ENCODE measurements around the gene MYO15A.

MYO15A gene, protein sequence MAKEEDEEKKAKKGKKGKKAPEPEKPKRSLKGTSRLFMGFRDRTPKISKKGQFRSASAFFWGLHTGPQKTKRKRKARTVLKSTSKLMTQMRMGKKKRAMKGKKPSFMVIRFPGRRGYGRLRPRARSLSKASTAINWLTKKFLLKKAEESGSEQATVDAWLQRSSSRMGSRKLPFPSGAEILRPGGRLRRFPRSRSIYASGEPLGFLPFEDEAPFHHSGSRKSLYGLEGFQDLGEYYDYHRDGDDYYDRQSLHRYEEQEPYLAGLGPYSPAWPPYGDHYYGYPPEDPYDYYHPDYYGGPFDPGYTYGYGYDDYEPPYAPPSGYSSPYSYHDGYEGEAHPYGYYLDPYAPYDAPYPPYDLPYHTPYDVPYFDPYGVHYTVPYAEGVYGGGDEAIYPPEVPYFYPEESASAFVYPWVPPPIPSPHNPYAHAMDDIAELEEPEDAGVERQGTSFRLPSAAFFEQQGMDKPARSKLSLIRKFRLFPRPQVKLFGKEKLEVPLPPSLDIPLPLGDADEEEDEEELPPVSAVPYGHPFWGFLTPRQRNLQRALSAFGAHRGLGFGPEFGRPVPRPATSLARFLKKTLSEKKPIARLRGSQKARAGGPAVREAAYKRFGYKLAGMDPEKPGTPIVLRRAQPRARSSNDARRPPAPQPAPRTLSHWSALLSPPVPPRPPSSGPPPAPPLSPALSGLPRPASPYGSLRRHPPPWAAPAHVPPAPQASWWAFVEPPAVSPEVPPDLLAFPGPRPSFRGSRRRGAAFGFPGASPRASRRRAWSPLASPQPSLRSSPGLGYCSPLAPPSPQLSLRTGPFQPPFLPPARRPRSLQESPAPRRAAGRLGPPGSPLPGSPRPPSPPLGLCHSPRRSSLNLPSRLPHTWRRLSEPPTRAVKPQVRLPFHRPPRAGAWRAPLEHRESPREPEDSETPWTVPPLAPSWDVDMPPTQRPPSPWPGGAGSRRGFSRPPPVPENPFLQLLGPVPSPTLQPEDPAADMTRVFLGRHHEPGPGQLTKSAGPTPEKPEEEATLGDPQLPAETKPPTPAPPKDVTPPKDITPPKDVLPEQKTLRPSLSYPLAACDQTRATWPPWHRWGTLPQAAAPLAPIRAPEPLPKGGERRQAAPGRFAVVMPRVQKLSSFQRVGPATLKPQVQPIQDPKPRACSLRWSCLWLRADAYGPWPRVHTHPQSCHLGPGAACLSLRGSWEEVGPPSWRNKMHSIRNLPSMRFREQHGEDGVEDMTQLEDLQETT (N-terminal part only)

DNA sequence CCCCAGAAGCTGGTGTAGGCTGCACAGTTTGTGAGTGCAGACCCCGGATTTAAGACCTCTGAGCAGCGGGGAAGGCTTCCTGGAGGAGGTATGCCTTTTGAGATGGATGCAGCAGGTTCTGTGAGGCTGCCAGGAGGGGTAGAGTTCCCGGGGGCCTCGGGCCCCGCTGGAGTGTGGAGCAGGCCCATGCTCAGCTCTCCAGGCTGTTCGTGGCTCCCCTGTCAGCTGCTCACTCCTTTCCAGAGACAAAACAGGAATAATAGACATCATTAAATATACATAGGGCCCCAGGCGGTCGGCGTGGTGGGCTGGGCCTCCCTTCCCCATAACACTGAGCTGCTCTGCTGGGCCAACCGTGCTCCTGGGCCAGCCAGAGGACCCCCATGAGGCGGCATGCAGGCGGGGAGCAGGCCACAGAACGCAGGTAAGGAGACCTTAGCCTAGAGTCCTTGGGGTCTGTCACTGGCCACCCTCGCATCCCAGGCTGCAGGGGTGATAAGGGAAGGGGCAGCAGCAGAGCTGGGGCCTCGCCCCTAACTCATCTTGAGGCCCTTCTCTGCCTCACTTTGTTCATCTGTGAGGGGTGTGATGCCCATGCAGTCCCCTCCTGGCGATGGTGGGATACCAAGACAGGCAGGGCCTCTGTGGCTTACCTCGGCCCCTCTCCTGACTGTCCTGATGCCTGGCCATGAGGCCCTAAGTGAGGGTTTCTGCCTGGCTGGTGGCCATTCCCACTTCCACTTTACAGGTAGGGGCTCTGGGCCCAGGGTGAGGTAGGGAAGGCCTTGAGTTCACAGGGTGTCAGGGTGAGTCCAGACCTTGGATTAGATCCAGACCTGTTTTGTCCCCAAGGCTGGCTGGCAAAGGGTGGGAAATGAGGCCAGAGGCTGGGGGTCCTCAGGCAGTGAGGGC is at the start of gene MYO15A:
Gene MYO15A (plus strand): TSS at position 356 of the 912 bp plus-strand sequence. CDS start 10,045 bp downstream, outside the sequence.
- no peak for DNase-seq (ENCODE audit: low spot score)

DNA sequence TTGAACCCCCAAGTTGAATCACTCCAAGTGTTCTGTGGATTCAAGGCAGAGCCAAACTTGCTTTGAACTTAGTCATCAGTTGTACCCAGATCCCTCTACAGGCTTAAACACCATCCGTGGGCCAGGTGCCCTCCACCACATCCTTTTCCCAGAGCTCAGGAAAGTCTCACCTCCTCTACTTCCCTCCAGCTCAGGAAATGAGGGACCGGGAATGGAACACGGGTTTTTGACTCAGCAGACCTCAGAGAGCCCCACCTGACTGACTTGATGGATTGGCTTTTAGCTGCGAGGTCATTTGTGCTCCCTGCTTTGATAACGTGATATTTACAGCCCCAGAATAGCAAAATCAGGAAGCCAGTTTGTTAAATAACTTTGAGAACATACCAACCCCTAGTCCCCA is 49.3 kb upstream of the MYO15A start:
- DNase-seq (ENCODE audit: low spot score): no peak

DNA sequence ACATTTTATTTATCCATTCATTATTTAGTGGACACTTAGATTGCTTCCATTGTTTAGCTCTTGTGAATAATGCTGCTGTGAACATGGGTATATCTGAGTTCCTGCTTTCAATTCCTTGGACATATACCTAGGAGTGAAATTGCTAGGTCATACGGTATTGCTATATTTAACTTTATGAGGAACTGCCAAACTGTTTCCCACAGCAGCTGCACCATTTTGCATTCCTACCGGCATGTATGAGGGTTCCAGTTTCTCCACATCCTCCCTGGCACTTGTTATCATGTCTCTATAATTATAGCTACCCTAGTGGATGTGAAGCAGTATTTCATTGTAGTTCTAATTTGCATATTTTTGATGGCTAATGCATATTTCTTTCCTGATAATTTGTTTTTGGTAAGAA is 44.5 kb upstream of the MYO15A start:
- no peak for DNase-seq (ENCODE audit: low spot score)

DNA sequence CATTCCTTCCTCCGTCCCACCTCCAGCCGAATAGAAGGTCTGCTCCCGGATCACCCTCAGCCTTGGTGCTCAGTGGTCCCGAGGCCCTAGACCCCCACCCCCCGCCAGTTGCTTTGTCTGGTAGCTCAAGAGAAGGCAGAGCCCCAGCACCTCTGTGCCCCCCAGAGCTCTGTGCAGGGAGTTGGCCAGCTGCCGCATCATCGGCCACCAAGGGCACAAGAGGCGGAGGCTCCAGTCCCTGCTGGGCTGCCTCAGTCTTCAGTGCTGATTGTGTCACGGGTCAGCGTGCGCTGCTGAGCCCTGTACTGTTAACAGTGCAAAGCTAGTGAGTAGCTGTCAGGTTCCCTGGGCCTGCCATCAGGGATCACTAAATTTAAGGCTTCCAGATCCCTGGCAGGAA is 43.0 kb upstream of the MYO15A start:
- no peak for DNase-seq (ENCODE audit: low spot score)

DNA sequence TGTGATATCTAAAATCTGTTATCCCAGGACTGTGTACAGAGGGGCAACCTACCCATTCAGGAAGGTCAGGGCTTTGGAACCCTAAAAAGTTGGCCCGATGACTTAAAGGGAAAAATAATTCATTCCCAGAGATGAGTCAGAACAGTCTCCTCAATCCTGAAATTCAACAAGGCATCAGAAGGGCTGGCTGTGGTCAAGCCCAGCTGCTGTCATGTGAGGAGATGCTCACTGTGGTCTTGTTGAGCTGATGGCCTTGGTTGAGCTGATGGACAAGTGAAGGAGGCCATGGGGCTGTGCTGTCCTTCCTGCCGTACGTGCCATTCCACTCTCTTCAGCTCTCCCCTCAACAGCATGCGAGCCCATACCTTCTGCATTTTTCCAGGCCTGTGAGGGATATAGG is 41.7 kb upstream of the MYO15A start:
- DNase-seq (ENCODE audit: low spot score): no peak

DNA sequence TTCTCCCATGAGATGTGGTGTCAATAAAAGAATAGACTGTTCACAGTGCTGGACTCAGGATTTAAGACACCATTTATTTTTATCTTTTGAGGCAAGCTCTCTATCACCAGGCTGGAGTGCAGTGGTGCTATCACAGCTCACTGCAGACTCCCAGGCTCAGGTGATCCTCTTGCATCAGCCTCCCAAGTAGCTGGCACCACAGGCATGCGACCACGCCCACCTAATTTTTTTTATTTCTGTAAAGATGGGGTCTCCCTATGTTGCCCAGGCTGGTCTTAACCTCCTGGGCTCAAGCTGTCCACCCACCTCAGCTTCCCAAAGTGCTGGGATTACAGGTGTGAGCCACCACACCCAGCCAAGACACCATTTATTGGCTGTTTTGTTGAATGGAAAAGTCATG is 39.5 kb upstream of the MYO15A start:
- DNase-seq (ENCODE audit: low spot score): no peak

DNA sequence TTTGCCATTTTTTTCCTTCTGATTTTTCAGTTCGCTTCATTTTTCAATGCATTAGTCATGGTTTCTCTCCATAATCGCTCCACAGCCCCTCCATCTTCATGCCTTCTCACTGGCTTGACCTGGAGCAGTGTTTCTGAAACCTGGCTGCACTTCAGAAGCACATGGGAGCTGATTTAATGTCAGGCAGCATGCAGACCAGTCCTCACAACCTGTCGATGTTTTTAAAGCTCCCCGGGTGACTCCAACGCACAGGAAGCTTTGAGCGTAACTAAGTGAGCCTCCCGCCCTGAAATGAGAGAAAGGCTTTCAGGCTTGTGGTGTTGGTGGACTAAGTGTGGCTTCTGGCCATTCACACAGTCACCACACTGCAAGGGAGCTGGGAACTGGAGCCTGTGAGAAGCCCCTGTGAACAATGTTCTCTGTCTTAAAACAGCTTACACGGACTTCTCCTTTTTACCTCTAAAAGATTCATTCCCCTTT is 37.7 kb upstream of the MYO15A start:
- DNase-seq (ENCODE audit: low spot score): no peak

DNA sequence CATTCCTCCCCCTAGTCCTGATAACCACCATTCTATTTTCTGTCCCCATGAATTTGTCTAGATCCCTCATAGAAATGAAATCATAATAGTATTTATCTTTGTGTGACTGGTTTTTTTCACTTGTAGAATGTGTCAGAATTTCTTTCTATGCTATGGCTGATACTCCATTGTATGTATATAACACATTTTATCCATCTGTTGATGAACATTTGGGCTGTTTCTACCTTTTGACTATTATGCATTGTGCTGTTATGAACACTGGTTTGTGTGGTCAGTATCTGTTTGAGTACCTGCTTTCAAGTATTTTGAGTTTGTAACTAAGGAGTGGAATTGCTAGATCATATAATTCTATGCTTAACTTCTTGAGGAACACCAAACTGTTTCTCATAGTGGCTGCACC is 36.8 kb upstream of the MYO15A start:
- no peak for DNase-seq (ENCODE audit: low spot score)

DNA sequence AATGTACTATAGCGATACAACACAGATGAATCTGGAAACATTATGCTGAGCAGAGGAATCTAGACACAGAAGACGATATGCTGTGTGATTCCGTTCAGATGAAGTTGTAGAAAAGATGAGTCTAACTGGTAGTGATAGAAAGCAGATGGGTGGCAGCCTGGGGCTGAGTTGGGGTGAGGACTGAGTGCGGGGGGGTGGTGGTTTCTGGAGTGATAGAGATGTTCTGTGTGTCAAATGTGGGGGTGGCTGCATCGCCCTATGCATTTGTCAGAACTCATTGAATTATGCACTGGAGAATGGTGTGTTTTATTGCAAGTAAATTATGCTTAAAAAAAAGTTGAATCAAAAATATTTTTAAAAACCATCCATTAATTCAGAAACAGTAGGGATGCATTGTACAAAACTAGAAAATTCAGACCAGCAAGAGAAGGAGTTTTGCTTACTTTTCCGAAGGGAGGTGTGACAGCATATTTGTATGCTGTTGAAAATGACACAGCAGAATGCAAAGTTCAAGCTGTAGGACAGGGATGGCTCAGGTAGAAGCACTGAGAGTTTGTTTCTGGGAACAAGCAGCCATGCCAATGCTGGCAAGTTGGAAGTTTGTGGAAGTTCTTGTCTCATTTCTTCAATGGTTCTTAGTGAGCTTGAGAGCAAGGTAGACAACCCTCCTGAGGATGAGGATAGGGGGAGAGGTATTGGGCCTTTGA is 33.8 kb upstream of the MYO15A start:
- DNase-seq (ENCODE audit: low spot score): no peak

DNA sequence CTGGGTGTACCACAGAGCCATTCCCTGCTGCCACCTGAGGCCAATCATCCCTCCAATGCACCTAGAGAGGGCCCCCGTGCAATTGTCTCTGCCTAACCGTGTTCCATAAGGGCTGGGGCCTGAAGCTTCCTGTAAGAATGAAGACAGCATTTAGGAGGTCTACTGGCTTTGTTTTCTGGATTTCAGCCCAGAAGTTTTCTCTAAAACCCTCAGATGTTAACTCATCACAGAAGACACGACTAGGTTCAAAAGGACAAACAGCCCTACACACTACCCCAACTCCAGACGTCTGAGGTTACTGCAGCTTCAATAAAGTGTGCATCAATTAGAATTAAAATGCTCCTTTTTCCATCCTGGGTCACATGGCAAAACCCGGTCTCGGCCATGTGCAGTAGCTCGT is 31.6 kb upstream of the MYO15A start:
- no peak for DNase-seq (ENCODE audit: low spot score)

DNA sequence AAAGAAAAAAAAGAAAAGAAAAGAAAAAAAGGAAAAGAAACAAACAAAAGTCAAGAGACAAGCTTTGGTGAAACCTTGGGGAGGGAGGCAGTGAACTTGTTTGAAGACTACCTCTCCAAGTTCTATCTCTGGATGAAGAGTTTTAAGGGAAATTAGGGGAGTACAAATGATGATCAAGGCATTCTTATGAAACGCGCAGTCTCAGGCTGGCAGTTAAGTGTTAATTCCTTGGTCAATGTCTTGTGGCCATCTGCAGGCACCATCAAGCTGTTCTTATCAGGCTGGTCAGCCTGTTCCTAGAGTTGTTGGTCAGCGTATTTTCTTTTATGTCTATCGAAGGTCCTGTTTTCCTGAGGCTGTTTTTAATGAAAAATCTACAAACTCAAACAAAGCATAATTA is 29.0 kb upstream of the MYO15A start:
- DNase-seq (ENCODE audit: low spot score): no peak

DNA sequence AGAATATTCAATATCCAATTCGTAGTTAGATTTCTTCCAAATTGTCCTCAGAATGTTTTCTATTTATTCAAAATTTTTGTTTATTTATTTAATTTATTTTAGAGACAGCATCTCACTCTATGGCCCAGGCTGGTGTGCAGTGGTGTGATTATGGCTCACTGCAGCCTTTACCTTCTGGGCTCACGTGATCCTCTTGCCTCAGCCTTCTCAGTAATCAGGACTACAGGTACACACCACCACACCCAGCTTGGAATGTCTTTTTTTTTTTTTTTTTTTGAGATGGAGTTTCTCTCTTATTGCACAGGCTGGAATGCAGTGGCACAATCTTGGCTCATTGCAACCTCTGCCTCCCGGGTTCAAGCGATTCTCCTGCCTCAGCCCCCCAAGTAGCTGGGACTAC is 24.3 kb upstream of the MYO15A start:
- DNase-seq (ENCODE audit: low spot score): no peak

DNA sequence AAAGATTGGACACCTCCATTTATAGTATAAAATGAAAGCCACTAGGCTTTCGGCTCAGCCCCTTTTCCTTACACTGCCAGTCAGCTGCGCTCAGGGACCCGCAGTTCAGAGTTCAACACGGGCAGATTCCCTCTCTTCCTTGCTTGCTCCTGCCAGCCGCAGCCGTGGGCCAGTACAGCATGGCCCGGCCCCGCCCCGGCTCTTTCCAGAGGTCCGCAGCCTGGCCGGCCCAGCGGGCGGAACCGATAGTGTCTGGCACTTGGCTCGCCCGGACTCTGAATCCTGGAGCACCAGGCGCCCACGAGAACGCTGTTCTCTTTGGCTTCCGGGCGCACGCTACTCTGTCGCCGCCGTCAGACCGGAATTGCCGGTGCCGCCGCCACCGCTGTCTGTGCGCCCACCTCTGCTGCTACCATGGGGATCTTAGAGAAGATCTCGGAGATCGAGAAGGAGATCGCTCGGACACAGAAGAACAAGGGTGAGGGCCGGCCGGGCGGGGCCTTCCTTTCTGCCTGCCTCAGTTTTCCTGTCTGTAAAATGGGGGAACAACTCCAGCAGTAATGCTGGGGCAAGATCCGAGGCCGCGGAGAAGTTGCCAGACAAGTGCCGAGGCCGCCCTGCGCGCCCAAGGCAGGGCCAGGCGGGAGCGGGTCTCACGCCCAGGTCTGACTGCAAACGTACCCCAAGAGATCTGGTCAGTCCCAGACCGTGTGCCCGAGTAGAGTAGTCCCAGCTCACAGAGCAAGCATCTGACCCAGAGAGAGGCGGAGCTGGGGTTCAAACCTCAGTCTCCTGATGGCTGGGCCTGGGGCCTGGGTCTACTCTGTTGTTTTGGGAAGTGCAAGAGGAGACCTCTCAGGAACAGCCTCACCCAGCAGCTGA is 20.7 kb upstream of the MYO15A start, which contains the start of gene DRG2:
Gene DRG2 (plus strand): TSS at position 339 of the 882 bp plus-strand sequence. CDS start 76 bp downstream, at position 415.
- DNase-seq (ENCODE audit: low spot score): peak; percentile 78

DNA sequence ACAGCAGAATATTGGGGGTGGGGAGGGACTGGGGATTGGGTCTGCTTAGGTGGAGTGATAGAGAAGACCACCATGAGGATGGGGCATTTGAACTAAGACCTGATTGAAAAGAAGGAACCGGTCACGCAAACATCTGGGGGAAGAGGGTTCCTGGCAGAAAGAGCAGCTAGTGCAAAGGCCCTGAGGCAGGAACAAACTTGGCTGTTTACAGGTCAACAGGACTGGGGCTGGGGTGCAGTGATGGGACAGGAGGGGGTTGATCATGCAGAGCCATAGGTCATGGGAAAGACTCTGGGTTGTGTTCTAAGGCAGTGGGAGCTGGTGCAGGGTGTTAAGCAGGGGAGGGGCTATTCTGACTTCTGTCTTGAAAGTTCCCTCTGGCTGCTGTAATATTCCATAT is 18.9 kb upstream of the MYO15A start:
- DNase-seq (ENCODE audit: low spot score): no peak

DNA sequence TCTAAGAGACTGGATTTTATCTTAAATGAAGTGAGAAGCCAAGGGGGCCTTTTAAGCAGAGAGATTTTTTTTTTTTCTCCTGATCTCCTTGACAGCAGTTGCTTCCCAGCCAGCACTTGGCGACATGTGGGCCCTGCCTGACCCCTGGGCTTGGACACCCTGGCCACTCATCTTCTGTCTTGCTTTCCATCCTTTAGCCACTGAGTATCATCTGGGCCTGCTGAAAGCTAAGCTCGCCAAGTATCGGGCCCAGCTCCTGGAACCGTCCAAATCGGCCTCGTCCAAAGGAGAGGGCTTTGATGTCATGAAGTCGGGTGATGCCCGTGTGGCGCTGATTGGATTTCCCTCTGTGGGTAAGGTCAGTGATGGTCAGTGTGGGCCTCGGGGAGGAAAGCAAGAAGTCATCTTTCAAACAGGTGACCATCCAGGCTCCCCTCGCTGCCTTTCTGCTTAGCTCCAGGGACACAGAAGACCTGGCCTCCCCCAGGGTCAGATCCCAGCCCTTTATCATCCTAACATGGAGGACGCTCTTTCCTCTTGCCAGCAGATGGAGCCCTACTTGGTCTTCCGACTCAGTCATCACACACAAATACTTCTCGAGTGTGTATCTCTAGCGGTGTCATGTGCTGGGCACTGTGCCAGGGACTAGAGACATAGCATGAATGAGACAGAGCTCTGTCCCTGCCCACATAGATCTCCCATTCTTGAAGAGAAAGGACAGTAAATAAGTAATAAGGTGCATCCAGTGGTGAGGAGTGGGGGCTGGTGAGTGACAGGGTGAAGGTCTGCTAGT is 14.7 kb upstream of the MYO15A start:
- DNase-seq (ENCODE audit: low spot score): peak; percentile 37

DNA sequence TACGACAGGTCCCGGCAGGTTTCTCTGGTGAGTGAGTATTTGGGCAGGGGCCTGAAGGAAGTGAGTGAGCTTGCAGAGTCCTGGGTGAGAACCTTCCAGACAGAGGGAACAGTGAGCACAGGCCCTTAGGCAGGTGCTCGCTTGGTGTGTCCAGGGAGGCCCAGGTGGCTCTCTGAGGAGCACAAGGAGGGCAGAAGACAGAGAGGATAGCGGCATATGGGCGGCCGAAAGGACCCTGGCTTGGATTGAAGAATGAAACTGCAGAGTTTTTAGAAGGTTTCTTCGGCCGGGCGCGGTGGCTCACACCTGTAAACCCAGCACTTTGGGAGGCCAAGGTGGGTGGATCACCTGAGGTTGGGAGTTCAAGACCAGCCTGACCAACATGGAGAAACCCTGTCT is 14.1 kb upstream of the MYO15A start:
- no peak for DNase-seq (ENCODE audit: low spot score)

DNA sequence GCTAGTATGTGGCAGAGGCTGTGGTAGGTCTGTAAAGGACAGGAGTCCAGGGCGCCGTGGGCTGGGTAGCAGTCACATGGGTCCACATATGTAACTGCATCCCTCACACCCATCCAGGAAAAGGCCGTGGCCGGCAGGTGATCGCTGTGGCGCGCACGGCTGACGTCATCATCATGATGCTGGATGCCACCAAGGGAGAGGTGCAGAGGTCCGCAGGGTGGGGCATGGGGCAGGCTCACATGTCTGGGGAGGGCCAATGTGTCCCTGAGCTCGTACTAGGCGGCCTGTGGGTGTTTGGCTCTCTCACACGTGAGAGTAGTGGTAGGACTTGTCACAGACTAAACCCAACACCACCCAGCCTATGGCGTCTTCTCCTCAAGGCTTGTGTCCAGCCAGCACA is 9.0 kb upstream of the MYO15A start:
- DNase-seq (ENCODE audit: low spot score): no peak

DNA sequence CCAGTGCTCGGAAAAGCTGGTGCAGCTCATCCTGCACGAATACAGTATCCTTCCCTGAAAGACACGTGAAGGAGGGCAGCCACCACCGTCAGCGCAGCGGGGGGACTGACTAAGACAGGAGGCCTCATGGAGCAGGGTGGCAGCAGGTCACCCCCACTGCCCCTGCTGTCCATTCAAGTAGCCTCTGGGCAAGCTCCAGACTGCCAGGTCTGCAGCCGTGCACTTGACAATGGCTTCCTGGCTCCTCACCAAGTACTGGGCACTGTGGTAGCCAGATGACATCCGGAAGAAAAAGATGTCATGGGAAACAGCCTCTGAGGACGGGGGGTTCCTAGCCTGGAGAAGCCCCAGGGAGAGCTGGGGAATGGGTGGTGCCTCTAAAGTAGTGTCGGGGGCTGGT is 7.9 kb upstream of the MYO15A start:
- DNase-seq (ENCODE audit: low spot score): no peak

DNA sequence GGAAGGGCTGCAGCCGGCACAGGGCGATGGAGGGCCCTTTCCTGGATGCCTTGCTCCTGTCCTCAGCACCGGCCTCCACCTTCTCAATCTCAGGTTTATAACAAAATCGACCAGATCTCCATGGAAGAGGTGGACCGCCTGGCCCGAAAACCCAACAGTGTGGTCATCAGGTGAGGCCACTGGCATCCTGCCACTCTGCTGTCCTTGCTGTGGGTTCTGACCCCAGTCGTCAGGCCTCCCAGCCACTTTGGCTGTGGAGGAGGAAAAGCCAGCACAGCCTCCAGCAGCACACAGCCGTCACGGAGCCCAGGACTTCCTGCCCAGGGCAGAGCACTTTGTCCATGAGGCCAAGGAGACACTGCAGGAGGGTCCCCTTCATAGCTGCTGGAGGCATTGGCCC is 6.7 kb upstream of the MYO15A start:
- no peak for DNase-seq (ENCODE audit: low spot score)

Data from NAMALWA (cell line).